ENCODE data around the gene GCA. TPM values are rescaled to one million over a fixed set of nuclear protein-coding genes. Genes with fewer than 3 reads are reported as not detected.

GCA gene
- total RNA-seq, 3 donors from 2014 or later (not counting 1 experiment from before 2014, with no cell fraction given): 5.5 to 9.7 (median 6.6) TPM

- Histone ChIP-seq H3K4me1 (ENCODE audit: control insufficient read depth, insufficient read depth, low read length) (peaks cover 11% of the 10 kb centered on the region), H3K4me3 (ENCODE audit: low read length) (peak overlapping the region; percentile 71), H3K27ac (ENCODE audit: low read length) (peak overlapping the region; percentile 41), H3K36me3 (ENCODE audit: control insufficient read depth, insufficient read depth, low read length) (no peaks in the 10 kb centered on the region), H3K9me3 (ENCODE audit: control insufficient read depth, insufficient read depth, low read length) (no peaks in the 10 kb centered on the region), H3K27me3 (ENCODE audit: control insufficient read depth, insufficient read depth, low read length) (no peaks in the 10 kb centered on the region)
- peak in 1 of 3 donors; percentile 12 for ATAC-seq
- H3K4me3 Mint-ChIP-seq: peak overlapping the region; percentile 92
- H3K4me1 Mint-ChIP-seq: peaks cover 10 to 13% of the 10 kb centered on the region in 2 donors
- intact Hi-C loops (cut with micrococcal nuclease): loop anchor here (1.0 kb wide), 1 partner anchor 26 kb away; the partner anchor contains the start of gene IFIH1
- 0% methylated on average over 4 of the region's 8 CpGs for WGBS (ENCODE audit: insufficient coverage)
- peak overlapping the region in 1 of 2 donors; percentile 92 for H3K27ac Mint-ChIP-seq
- H3K36me3 Mint-ChIP-seq: no peaks in the 10 kb centered on the region
- no peaks in the 10 kb centered on the region for H3K9me3 Mint-ChIP-seq
- no peak for DNase-seq
- peaks cover 3 to 13% of the 10 kb centered on the region in 2 donors for H3K27me3 Mint-ChIP-seq (ENCODE audit: low read depth in 2 of 2)
- TF ChIP-seq, protein P1, sequence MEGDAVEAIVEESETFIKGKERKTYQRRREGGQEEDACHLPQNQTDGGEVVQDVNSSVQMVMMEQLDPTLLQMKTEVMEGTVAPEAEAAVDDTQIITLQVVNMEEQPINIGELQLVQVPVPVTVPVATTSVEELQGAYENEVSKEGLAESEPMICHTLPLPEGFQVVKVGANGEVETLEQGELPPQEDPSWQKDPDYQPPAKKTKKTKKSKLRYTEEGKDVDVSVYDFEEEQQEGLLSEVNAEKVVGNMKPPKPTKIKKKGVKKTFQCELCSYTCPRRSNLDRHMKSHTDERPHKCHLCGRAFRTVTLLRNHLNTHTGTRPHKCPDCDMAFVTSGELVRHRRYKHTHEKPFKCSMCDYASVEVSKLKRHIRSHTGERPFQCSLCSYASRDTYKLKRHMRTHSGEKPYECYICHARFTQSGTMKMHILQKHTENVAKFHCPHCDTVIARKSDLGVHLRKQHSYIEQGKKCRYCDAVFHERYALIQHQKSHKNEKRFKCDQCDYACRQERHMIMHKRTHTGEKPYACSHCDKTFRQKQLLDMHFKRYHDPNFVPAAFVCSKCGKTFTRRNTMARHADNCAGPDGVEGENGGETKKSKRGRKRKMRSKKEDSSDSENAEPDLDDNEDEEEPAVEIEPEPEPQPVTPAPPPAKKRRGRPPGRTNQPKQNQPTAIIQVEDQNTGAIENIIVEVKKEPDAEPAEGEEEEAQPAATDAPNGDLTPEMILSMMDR (IDR thresholded peaks at IDR 0.05): no peak
Observed at GRCh38 chr2:162344617-162344950, 652 bp downstream of the GCA start.

DNA sequence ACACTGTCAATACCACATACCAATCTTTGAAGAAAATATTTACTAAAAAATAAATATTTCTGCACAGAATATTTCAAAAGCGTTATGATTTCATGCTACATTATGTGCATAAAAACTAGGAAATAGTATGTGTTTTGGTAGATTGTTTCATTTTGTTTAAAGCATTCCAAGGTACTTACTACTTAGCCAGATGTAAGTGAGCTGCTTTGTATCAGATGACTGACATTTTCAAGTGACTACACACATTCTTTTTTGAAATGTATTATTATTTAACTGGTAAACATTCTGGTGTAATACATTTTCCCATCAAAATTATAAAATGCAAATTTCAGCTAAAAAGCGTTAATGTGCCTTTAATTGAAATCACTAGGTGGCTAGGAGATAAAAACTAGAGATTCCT is 21.5 kb downstream of the GCA start:
- intact Hi-C loops (cut with micrococcal nuclease): no loop called here
- Mint-ChIP-seq H3K4me1 (no peaks in the 10 kb centered on the region), H3K27me3 (ENCODE audit: low read depth in 2 of 2) (no peaks in the 10 kb centered on the region), H3K36me3 (no peaks in the 10 kb centered on the region), H3K9me3 (no peaks in the 10 kb centered on the region), H3K27ac (no peak overlapping the region), H3K4me3 (no peak overlapping the region)
- Histone ChIP-seq H3K4me1 (ENCODE audit: control insufficient read depth, insufficient read depth, low read length) (no peaks in the 10 kb centered on the region), H3K4me3 (ENCODE audit: low read length) (no peak overlapping the region), H3K9me3 (ENCODE audit: control insufficient read depth, insufficient read depth, low read length) (no peaks in the 10 kb centered on the region), H3K27ac (ENCODE audit: low read length) (no peak overlapping the region), H3K36me3 (ENCODE audit: control insufficient read depth, insufficient read depth, low read length) (no peaks in the 10 kb centered on the region), H3K27me3 (ENCODE audit: control insufficient read depth, insufficient read depth, low read length) (no peaks in the 10 kb centered on the region)
- DNase-seq: no peak
- ATAC-seq: no peak
- no CpG with 5 or more reads among the region's 2 CpGs for WGBS (ENCODE audit: insufficient coverage)
- TF ChIP-seq, protein P1 (IDR thresholded peaks at IDR 0.05): no peak

- TF ChIP-seq, protein P1 (IDR thresholded peaks at IDR 0.05): no peak
- H3K9me3 Mint-ChIP-seq: no peaks in the 10 kb centered on the region
- no peak overlapping the region for H3K4me3 ChIP-seq (ENCODE audit: low read length)
- ATAC-seq: no peak
- WGBS (ENCODE audit: insufficient coverage): 100% methylated on average over 1 of the region's 1 CpG
- H3K4me1 Mint-ChIP-seq: no peaks in the 10 kb centered on the region
- no peaks in the 10 kb centered on the region for H3K4me1 ChIP-seq (ENCODE audit: control insufficient read depth, insufficient read depth, low read length)
- H3K36me3 ChIP-seq (ENCODE audit: control insufficient read depth, insufficient read depth, low read length): no peaks in the 10 kb centered on the region
- no peaks in the 10 kb centered on the region for H3K27me3 ChIP-seq (ENCODE audit: control insufficient read depth, insufficient read depth, low read length)
- H3K36me3 Mint-ChIP-seq: no peaks in the 10 kb centered on the region
- H3K4me3 Mint-ChIP-seq: no peak overlapping the region
- H3K27ac ChIP-seq (ENCODE audit: low read length): no peak overlapping the region
- no peaks in the 10 kb centered on the region for H3K27me3 Mint-ChIP-seq (ENCODE audit: low read depth in 2 of 2)
- DNase-seq: no peak
- intact Hi-C loops (cut with micrococcal nuclease): no loop called here
- H3K27ac Mint-ChIP-seq: no peak overlapping the region
- H3K9me3 ChIP-seq (ENCODE audit: control insufficient read depth, insufficient read depth, low read length): no peaks in the 10 kb centered on the region
Observed at GRCh38 chr2:162368494-162368893, 24.6 kb downstream of the GCA start.

- DNase-seq (no peak), ATAC-seq (no peak)
- Mint-ChIP-seq H3K4me1 (no peaks in the 10 kb centered on the region), H3K27me3 (ENCODE audit: low read depth in 2 of 2) (no peaks in the 10 kb centered on the region), H3K9me3 (no peaks in the 10 kb centered on the region), H3K36me3 (no peaks in the 10 kb centered on the region), H3K4me3 (no peak overlapping the region), H3K27ac (no peak overlapping the region)
- H3K27ac ChIP-seq (ENCODE audit: low read length): no peak overlapping the region
- no peaks in the 10 kb centered on the region for H3K36me3 ChIP-seq (ENCODE audit: control insufficient read depth, insufficient read depth, low read length)
- intact Hi-C loops (cut with micrococcal nuclease): no loop called here
- TF ChIP-seq, protein P1 (IDR thresholded peaks at IDR 0.05): no peak
- no peaks in the 10 kb centered on the region for H3K9me3 ChIP-seq (ENCODE audit: control insufficient read depth, insufficient read depth, low read length)
- H3K27me3 ChIP-seq (ENCODE audit: control insufficient read depth, insufficient read depth, low read length): no peaks in the 10 kb centered on the region
- H3K4me1 ChIP-seq (ENCODE audit: control insufficient read depth, insufficient read depth, low read length): no peaks in the 10 kb centered on the region
- 93% methylated on average over 1 of the region's 1 CpG for WGBS (ENCODE audit: insufficient coverage)
- H3K4me3 ChIP-seq (ENCODE audit: low read length): no peak overlapping the region
Observed at GRCh38 chr2:162369551-162369950, 25.6 kb downstream of the GCA start.

Data from natural killer cell (primary cell).